Mesenteric fat pad (tissue), 1 donor: ENCODE data around the gene ETFA. TPM values are rescaled to one million over a fixed set of nuclear protein-coding genes. Genes with fewer than 3 reads are reported as not detected.
A peak's percentile ranks its signal among the peaks of the same experiment; 100 is the strongest.

Source experiments
- DNase-seq: peaks from one replicate; pipeline ENCODE4 v3.0.0-alpha.2; 2020; ENCODE audit warnings: low spot score
- long read RNA-seq: library from polyadenylated mRNA; unstranded; transcript quantifications from one replicate; pipeline ENCODE4 v2.0.0, GENCODE V29; 2020
- total RNA-seq: library from RNA; stranded (reverse); fragmentation: NEBNext Ultra II Directional; extraction: Animal tissue kit (Norgen Biotek cat#: 25700); gene quantifications from one replicate; pipeline ENCODE4 v1.2.1, GENCODE V29; 2021
- donor health status: DM: yes; HTN: yes; CAD: no.

Gene ETFA
- total RNA-seq, result 192 TPM
- long read RNA-seq, transcript ETFA-202 (11 exons, 1,346 nt), result minor isoform, 36 of 429 reads
- long read RNA-seq, transcript ETFA-206 (10 exons, 1,735 nt), result minor isoform, 14 of 429 reads
- long read RNA-seq, transcript ETFA-203 (12 exons, 2,287 nt), result major isoform, 279 of 429 reads
- long read RNA-seq, partial matches to known transcripts, result 19 of 429 reads
- long read RNA-seq, other reads (novel, unspliced or antisense), result 70 of 429 reads

DNA sequence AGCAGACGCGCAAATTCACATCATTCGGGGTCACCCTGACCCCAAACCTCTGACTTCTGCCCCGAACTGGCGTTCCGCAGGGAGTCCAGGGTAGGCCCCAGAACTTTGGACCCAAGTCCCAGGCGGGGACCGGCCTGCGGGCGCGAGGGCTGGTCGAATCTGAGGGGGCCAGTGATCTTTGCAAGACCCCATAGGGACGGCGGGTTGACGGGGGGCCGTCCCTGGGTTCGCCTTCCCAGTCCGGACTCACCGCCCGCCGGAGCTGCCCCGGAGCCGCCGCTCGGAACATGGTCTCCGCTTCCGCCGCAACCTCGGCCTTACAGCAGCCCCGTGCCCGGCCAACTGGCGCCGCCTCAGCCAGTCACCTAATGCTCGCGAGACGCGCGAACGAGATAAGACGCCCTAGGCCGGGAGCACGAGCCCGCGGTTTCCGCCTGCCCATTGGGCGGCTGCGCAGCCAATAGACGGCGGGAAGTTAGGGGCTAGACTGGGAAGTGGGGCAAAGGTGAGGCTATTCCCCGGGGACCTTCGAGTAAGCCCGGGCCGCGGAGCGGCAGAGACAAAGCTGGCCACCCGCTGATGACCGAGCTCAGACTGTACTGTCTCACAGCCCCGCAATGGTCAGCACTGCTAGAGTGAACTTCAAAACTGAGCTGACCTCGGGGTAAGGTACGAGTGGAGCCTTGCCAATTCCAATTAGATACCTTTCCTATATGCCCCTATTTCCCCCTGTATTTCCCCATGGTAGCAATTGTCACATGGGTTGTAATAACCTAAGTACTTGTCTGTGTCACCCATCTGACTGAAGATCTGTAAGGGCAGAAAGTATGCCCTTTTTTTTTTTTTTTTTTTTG, at the start of gene ETFA:
Gene ETFA (minus strand): TSS at position 370 of the 854 bp plus-strand sequence. CDS start 81 bp downstream, at position 289.
- DNase-seq, result peak; percentile 99

DNA sequence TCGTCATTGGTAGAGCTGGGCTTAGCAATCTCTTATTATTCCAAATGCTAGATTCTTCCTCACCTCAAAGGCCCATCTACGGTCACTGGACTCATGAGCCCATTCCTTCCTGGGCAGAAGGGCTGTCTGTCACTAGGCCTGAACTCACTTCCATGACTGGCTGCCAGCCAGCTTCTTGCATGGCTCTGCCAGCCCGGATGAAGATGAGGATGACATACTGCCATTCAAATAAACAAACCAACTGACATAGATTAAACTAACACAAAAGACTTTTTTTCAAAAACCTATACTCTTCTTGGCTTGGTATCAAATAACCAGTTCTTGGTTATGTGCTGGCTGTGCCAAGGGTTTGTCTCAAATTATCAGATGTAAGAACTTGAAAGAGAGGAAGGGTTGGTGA, 49.1 kb upstream of the ETFA start:
- DNase-seq, result no peak

DNA sequence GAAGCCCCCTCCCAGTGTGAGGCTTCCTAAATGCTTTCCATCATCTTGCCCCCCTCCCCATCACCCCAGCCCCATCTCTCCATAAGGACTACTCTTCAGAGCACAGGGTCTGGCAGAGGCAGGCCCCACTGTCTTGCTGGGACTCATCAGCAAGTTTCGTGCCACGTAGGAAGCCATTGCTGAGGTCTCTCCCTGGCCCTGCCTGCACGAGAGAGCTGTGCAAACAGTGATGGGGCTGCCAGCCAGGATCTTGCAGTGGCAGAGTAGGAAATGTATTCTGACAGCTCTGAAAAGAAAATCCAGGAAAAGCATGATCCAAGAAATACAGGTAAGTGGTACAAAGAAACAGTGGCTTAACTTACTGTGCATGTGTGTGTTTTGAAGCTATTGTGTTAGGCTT, 47.9 kb upstream of the ETFA start:
- DNase-seq, result no peak

DNA sequence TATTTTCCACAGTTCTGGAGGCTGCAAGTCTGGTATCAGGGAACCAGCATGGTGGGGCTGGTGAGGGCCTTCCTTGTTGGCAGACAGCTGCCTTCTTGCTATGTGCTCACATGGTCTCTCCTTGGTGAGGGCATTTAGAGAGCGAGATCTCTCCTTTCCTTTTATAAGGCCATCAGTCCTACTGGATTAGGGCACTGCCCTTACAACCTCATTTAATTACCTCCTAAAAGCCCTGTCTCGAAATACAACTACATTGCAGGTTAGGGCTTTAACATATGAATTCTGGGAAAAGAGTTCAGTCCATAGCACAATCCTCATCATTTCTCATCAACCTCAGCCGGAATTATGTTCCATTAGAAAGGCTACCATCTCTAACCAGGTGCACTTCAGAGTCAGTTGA, 47.2 kb upstream of the ETFA start:
- no peak for DNase-seq

DNA sequence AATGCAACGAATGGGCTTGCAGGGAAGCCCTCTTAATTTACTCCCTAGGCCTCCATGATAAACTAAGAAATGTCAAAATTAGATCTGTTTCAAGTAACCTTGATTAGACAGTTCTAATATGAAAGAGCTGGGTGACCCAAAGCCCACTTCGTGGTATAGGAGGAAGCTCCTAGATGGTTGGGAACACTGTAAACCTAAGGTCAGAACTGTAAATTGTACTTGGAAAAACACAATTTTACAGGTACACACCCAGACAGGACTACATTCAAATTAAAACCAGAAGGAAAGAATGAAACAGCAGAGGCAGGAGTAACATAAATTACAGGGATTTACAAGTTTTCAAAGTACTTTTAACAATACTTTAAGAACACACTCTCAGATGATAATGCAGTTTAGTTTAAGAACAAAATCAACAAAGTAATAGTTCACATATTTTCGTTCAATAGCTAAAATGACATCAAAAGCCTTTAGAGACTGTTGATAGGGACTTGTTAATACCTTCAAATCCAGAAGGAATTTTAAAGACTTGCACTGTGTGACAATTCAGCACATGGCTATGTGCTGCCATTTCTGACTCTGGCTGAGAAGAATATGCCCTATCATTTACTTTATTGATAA, 43.7 kb upstream of the ETFA start:
- DNase-seq, result no peak

DNA sequence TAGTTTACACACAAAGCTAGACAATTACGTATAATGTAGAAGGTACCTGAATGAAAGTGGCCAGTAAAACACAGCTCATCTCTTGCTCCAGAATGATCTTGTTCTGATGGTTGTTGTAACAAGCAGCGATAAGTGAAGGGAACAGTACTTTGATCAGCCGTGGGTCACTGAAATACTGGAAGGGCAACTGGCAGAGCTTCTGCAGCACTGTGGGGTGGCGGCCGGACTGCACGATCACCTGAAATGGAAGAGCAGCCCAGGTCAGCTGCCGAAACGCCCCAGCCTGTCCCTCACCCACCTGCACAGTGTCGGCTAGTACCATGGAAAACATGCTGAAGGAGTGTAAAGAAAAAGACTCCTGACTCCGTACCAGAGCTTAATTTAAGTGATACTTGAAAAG, 42.6 kb upstream of the ETFA start:
- no peak for DNase-seq

DNA sequence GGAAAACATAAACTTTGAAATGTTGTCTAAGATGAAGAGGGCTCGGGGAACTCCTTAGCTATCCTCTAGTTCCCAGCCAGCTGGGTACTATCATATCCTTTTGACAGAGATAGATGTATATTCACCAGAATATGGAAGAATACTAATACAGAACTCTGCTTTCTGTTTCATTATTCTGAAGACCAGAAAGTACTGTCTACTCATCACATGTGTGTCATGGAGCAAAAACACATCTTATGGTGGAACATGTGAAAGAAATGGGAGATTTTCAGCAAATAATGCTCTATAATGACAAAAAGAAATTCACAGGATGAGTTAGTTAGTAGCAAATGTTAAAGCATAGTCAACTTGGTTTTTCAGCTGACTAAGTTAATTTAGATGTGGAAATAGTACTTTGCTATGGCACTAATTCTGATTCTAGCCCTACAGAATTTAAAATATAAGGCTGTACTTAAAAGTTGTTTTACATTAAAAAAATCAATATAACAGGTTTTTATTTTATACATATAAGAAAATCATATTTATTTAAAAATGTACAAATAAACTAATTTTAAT, 41.8 kb upstream of the ETFA start:
- DNase-seq, result no peak

DNA sequence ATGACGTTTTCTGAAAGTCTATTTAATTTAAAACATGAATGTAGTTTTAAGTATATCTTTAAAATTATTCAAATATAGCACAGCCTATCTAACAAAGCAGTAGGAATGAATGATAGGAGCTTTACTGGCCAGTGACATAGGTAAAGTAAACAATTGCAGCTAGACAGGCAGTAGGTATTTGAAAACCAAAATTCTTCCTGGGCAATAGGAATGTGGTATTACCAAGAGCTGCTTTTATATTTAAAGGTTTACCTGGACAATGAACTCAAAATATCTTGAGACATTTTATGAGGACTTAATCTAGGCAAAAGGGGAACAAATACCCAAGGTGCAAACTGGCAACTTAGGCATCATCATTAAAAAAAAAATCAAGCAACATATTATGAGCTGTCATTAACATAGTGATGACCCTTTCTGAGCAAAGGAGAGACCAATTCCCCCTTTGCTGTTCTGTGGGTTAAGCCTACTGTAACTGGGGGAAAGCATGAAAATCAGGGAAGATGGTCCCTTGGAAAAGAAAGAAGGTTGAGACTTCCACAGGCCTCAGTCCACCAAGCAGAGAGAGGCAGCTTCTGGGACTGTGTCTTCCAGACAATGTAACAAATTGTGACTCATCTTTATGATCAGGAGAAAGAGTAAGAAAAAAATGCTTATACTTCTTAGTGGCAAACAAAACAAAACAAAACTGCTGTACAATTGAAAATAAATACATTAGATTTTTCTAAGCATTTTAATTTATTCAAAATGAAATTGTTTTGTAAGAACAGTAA, 38.2 kb upstream of the ETFA start:
- DNase-seq, result no peak

DNA sequence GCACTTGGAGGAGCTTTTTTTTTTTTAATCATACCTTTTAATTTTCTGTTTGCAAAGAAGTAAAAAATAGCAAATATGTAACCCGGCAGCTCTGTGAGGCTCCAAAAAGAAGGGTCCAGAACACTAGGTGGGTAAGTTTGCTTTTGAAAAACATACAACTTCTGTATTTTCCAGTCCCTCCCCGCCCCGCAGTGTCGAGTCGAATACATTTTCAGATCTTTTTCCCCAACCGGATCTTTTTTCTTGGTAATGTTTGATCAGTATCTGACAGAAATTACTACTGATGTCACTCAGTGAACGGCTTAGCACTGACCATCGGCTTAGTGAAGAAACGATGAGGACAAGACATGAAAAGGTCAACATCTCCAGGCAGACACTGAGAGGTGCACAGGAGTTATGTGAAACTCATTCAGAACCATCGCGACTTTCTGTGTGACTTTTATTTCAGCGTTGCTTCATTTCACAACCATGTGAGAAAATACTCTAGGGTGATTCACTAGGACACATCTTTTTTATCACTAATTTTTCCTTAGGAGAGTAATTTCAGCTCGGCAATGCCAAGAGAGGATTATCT, 36.3 kb upstream of the ETFA start:
- DNase-seq, result no peak

DNA sequence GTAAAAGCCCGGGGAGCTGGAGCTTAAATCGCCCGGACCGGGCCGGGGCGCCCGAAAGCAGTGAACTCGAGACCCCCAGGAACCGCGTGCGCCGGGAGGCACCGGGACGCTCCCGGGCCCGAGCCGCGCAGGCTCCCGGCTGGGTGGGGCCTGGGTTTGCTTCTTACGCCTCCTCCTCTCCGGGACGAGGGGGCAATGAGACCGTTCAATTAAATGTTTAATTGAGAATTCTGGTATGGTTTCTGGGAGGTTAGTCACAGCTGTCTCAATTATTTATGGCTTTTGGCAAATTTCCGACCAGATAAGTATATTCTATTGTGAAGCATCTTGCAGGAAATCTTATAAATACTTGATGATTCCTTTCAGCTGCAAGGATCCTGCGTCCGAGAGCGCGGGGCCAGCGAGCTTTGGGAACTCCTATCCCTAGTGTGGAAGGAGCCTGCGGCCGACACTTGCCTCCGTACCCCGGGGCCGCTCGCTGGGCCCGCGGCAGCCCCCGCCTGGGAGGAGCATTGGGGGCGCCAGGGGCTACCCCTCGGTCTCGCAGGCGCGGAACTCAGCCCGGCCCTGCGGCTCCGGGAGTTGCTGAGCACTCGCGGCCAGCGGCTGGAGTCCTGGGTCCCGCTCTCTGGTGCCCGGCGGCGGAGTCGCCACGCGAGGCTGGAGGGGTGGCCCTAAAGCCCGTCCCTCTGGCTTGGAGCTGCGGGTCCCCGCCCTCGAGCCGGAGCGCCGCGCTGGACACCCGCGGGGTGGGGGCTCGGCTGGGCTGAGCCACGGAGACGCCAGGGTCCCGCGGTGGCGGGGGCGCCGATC, 35.6 kb upstream of the ETFA start:
- no peak for DNase-seq

DNA sequence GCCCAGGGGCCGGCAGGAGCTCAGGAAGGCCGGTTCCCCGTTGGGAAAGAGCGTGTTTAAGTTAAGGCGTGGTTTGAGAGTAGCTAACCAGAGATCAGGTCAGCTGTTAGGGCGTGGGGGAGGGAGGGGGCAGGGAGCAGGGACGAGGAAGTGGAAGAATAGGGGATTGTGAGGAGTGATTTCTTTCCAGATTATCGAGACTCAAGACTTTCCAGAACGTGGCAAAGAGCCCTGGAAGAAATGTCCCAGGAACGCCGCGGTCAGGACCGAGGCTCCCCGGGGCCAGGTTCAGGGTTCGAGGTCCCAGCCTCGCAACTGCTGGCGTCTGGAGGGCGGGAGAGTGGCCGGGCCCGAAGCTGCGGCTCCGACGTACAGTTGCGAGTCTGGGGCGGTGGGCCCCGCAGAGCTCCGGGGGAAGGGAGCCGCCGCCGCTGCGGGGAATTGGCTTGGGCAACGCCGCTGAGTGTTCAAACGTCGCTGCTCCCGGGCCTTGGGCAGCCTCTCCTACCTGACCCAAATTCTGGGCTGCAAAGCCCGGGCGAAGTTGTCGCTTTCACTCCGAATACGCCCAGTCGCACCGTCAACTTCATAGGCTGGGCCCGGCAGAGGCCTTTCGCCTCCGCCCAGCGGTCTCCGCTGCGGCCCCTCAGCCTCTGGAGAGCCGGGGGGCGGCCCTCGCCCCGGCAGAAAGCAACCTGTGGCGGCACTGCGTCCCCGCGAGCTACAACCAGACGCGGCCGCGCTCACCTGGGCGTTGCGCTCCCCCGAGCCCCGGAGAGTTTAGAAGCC, 34.8 kb upstream of the ETFA start:
- no peak for DNase-seq

DNA sequence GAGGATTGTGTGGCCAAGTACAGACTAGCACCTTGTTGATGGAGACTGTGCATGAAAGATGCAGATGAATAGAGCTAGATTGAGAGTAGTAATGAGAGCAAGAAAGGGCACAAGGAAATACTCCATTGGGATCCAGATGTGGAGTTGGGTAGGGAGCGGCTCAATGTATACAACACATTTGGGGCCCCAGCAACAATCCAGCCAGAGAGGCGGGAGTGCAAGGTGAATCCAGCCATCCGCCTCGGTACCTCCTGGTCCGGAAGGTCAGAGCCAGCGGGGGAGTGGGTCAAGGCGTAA, 34.3 kb upstream of the ETFA start:
- DNase-seq, result no peak

DNA sequence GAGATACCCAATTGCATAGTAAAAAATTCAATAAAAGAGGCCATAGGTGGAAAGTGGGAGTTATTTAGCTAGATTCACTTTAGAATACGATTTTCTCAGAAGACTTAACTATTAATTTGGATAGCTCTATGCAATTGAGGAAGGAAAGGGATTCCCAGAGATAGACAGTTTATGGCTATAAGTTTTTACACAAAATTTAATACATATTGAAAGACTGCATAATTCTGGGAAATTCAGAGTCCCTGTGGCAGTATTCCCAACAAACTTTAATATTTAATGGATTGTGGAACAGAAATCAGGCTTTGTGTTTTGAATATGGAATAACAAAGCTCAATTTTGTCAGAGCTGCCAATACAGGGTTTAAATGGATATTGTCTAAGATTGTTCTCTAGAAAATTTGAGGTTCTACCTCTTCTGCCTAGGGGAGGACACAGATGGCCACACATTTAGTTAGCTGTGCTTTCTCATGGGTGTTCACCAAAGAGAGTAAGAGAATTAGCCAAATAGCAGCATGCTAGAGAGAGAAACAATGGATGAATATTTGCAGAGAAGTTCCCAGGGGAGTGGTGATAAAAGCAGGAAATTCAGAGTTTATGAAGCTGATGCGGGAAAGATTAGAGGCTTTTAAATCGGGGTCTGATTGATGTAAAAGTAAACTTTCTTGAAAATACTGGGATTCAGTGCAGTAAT, 33.8 kb upstream of the ETFA start:
- DNase-seq, result no peak

DNA sequence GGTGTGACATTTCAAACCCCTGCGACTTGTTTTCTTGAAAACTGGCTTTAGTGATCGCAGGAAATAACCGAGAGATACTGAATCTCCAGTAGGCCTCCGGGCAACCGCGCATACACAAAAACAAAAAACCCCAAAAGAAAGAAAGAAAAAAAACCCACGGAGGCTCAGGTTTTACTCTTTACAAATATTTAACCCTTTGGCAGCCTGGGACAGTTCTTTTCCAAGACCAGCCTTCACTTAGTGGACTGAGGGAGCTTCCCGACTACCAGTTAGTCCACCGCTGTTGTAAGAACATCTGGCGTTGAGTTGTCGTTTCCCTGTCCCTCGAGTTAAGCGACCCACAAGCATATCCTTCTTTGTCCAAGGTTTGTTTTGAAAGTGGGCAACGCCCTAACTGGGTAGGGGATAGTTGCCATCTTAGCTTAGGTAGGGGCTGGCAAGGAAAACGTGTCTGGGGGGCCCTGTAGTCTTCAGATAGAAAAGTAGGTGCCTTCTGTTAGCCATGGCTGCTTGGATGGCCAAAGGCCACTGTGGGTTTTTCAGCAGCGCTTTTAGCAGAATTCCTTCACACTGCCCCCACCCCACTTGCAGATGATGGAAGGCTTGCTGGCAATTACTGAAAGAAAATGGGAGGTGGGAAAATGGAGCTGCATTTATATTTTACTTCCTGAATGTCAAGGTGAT, 32.2 kb upstream of the ETFA start:
- no peak for DNase-seq

DNA sequence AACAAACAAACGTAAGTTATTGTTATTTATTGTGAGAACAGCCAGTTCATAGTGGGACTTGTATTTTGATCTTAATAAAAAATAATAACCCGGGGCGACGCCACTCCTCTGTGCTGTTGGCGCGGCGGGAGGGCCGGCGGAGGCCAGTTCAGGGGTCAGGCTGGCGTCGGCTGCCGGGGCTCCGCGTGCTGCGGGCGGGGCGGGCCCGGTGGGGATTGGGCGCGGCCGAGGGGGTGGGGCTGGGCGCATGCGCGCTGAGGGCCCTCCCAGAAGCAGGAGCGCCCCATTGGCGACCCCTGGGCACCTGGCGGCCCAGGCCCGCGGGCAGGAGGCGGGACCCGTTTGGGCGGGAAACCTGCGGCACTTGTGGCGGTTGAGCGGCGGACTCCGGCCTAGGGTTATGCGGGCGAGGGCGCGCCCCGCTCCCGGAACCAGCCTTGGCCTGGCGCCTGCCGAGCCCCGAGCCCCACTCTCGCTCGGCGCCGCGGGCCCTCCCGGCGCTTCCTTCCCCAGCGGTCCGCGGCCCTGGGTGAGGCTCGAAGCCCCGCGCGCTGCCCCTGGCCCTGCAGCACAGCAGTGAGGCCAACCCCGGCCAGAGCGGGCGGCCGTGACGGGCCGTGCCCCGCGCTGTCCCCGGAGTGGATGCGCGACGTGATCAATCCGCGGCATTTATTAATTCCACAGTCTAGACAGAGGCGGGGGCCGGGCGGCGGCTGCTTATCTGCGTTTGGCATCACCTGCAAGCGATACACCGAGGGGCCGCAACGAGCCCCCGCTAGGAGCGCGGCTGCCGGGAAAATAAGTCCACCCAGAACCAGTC, 31.3 kb upstream of the ETFA start:
- no peak for DNase-seq

DNA sequence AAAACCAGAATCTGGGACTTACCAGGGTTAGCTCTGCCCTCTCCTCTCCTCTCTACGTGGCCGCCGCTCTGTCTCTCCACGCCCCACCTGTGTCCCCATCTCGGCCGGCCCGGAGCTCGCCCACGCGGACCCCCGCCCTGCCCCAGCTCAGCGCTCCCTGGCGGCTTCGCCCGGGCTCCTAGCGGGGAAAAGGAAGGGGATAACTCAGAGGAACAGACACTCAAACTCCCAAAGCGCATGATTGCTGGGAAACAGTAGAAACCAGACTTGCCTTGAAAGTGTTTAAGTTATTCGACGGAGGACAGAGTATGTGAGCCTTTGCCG, 30.8 kb upstream of the ETFA start:
- no peak for DNase-seq

DNA sequence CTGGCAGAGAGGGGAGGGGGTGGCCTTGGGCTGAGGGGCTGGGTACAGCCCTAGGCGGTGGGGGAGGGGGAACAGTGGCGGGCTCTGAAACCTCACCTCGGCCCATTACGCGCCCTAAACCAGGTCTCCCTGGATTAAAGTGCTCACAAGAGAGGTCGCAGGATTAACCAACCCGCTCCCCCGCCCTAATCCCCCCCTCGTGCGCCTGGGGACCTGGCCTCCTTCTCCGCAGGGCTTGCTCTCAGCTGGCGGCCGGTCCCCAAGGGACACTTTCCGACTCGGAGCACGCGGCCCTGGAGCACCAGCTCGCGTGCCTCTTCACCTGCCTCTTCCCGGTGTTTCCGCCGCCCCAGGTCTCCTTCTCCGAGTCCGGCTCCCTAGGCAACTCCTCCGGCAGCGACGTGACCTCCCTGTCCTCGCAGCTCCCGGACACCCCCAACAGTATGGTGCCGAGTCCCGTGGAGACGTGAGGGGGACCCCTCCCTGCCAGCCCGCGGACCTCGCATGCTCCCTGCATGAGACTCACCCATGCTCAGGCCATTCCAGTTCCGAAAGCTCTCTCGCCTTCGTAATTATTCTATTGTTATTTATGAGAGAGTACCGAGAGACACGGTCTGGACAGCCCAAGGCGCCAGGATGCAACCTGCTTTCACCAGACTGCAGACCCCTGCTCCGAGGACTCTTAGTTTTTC, 30.2 kb upstream of the ETFA start:
- no peak for DNase-seq
